ENCODE measurements around the gene VPS33A. TPM values are rescaled to one million over a fixed set of nuclear protein-coding genes. Genes with fewer than 3 reads are reported as not detected.

VPS33A gene
- total and polyA plus RNA-seq, 10 of the 15 experiments (the other 5 are each of a cell fraction or from before 2014, with no cell fraction given) = 7.7 to 33.6 (median 21.6) TPM

DNA sequence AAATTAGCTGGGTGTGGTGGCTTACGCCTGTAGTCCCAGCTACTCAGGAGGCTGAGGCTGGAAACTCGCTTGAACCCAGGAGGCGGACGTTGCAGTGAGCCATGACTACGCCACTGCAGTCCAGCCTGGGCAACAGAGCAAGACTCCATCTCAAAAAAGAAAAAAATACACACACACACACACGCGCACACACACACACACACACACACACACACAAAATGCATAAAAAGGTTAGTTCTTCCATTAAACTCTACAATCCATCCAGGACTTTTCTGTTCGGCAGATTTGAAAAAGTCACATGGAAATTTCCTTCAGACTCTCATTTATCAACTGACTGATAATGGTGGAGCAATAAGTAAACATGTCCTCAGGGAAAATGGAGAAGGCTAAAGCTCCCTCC is 9.2 kb upstream of the VPS33A start (continued):
- TF ChIP-seq, protein P1, sequence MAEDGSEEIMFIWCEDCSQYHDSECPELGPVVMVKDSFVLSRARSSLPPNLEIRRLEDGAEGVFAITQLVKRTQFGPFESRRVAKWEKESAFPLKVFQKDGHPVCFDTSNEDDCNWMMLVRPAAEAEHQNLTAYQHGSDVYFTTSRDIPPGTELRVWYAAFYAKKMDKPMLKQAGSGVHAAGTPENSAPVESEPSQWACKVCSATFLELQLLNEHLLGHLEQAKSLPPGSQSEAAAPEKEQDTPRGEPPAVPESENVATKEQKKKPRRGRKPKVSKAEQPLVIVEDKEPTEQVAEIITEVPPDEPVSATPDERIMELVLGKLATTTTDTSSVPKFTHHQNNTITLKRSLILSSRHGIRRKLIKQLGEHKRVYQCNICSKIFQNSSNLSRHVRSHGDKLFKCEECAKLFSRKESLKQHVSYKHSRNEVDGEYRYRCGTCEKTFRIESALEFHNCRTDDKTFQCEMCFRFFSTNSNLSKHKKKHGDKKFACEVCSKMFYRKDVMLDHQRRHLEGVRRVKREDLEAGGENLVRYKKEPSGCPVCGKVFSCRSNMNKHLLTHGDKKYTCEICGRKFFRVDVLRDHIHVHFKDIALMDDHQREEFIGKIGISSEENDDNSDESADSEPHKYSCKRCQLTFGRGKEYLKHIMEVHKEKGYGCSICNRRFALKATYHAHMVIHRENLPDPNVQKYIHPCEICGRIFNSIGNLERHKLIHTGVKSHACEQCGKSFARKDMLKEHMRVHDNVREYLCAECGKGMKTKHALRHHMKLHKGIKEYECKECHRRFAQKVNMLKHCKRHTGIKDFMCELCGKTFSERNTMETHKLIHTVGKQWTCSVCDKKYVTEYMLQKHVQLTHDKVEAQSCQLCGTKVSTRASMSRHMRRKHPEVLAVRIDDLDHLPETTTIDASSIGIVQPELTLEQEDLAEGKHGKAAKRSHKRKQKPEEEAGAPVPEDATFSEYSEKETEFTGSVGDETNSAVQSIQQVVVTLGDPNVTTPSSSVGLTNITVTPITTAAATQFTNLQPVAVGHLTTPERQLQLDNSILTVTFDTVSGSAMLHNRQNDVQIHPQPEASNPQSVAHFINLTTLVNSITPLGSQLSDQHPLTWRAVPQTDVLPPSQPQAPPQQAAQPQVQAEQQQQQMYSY (CRISPR knock-in tag; IDR thresholded peaks at IDR 0.05) = no peak

- Histone ChIP-seq H3K4me2 (ENCODE audit: control insufficient read depth, insufficient read depth) (peak overlapping the region; percentile 66), H3K79me2 (ENCODE audit: control insufficient read depth, insufficient read depth, low read length) (peaks cover 10% of the 10 kb centered on the region), H3K27ac (ENCODE audit: control insufficient read depth, insufficient read depth) (peak overlapping the region; percentile 84), H3K4me3 (peak overlapping the region; percentile 74), H3K27me3 (replicated peaks in 1 of 2; ENCODE audit: control insufficient read depth in 2 of 2, insufficient read depth in 2 of 2, low read length in 1 of 2) (no peaks in the 10 kb centered on the region), H3K36me3 (ENCODE audit: control insufficient read depth in 2 of 2, insufficient read depth in 2 of 2, low read length in 1 of 2) (peaks cover 0 to 5% of the 10 kb centered on the region in 2 experiments; a peak in 1 of 4 replicates), H3K9me3 (replicated peaks; ENCODE audit: control insufficient read depth, insufficient read depth, low read length) (no peaks in the 10 kb centered on the region), H3K9ac (ENCODE audit: control insufficient read depth, insufficient read depth, low read length) (peak overlapping the region; percentile 89), H4K20me1 (ENCODE audit: control insufficient read depth, insufficient read depth) (no peaks in the 10 kb centered on the region), H3K4me1 (ENCODE audit: control insufficient read depth, insufficient read depth, low read length) (0 out of 2 replicates have a peak, but pooled peaks cover 4% of the 10 kb centered on the region), H2AFZ (ENCODE audit: control insufficient read depth, low read depth, low read length) (peak overlapping the region; percentile 99)
- intact Hi-C loops (cut with micrococcal nuclease; ENCODE audit: unreplicated experiment) = loop anchor here (1.0 kb wide), 1 partner anchor 40 kb away; the partner anchor contains the start of gene DIABLO
- no peak for FAIRE-seq
- ChIA-PET POLR2A (interaction anchor here (0.5 to 1.7 kb wide), 2 partner anchors 233 to 236 kb away, joined by 3 read pairs; no protein-coding TSS in a partner anchor), SMC1A (ENCODE audit: uncharacterized antibody, unreplicated experiment) (interaction anchor here (1.3 to 1.5 kb wide), 2 partner anchors 21 to 40 kb away, joined by 5 to 7 read pairs; partner anchors contain the start of gene DIABLO), RAD21 (ENCODE audit: unreplicated experiment) (interaction anchor here (0.6 to 1.7 kb wide), 2 partner anchors 21 to 199 kb away, joined by 3 to 7 read pairs; no protein-coding TSS in a partner anchor), CTCF (interaction anchor here (0.9 kb wide), 1 partner anchor 21 kb away, joined by 4 read pairs; no protein-coding TSS in a partner anchor)
- DNase-seq (ENCODE audit: low read depth, low spot score) = no peak
- in situ Hi-C loops (cut with MboI) = no loop called here
- BruUV-seq (replicated peaks) = TSS peak; percentile 69
- TF ChIP-seq YY1 (IDR thresholded peaks at IDR 0.05; ENCODE audit: low read depth, low read length) (no peak), RFX5 (IDR thresholded peaks at IDR 0.05; ENCODE audit: low read depth, low read length) (0 out of 2 replicates have a peak, but pooled peaks have one; percentile 15), MYB (IDR thresholded peaks at IDR 0.05; ENCODE audit: borderline replicate concordance, low read depth, low read length) (0 out of 2 replicates have a peak, but pooled peaks have one; percentile 5)
- 1% methylated on average over 17 of the region's 17 CpGs for WGBS (ENCODE audit: insufficient coverage, insufficient replicate concordance, low lambda C conversion rate, missing lambda C conversion rate)
- ATAC-seq = peak; percentile 59
Measured at GRCh38 chr12:122265886-122266229, 436 bp downstream of the VPS33A start.
